Gastroesophageal sphincter (tissue), 4 donors: ENCODE results near the gene RBKS. TPM values are rescaled to one million over a fixed set of nuclear protein-coding genes. Genes with fewer than 3 reads are reported as not detected.
A peak's percentile ranks its signal among the peaks of the same experiment; 100 is the strongest.

ENCODE experiments used
- ATAC-seq: fragments of 150-250 bp; one replicate; pipeline ENCODE4 v1.9.1; 2016; ENCODE audit warnings: mild to moderate bottlenecking, moderate library complexity
- H3K27ac ChIP-seq, 4 donors: fragments of 200-600 bp; sonication (generic) in 3 of 4; 1 replicate in 3 of 4; 2 replicates in 1 of 4; pipeline ENCODE4 v1.5.1; 2016 to 2019
- H3K27me3 ChIP-seq: fragments of 200-600 bp; sonication (generic); one replicate; pipeline ENCODE4 v1.5.1; 2019
- H3K36me3 ChIP-seq, 2 donors: fragments of 200-600 bp; sonication (generic); one replicate each; pipeline ENCODE4 v1.5.1; 2019; ENCODE audit warnings: control low read depth in 1 of 2
- H3K4me1 ChIP-seq, 3 donors: fragments of 200-600 bp; sonication (generic); 1 replicate in 2 of 3; 2 replicates in 1 of 3; pipeline ENCODE4 v1.5.1; 2016 to 2019; ENCODE audit warnings: control low read depth in 2 of 3
- H3K4me3 ChIP-seq, 2 donors: fragments of 200-600 bp; sonication (generic); one replicate each; pipeline ENCODE4 v1.5.1; 2019; ENCODE audit warnings: mild to moderate bottlenecking in 1 of 2, moderate library complexity in 1 of 2
- H3K9me3 ChIP-seq, 3 donors: fragments of 200-600 bp; sonication (generic); one replicate each; pipeline ENCODE4 v1.5.1; 2017 to 2019; ENCODE audit warnings: control low read depth in 2 of 3
- CTCF ChIP-seq, 4 experiments: fragments of 200-600 bp in 2 of 4; fragments of 450-650 bp in 2 of 4; sonication (generic) in 1 of 4; IDR thresholded peaks; one replicate each; pipeline ENCODE4 v1.5.1; 2017 to 2019; ENCODE audit warnings: antibody characterized with exemption in 4 of 4, mild to moderate bottlenecking in 2 of 4, moderate library complexity in 2 of 4
- EP300 ChIP-seq: sonication (generic); formaldehyde crosslinking; IDR thresholded peaks from one replicate; pipeline ENCODE4 v1.6.1; 2017; ENCODE audit warnings: antibody characterized with exemption, mild to moderate bottlenecking
- POLR2A ChIP-seq, 2 donors: fragments of 450-650 bp; IDR thresholded peaks; one replicate each; pipeline ENCODE4 v1.6.1; 2017; ENCODE audit warnings: antibody characterized with exemption in 2 of 2, mild to moderate bottlenecking in 2 of 2, moderate library complexity in 1 of 2
- POLR2AphosphoS5 ChIP-seq: sonication (generic); formaldehyde crosslinking; IDR thresholded peaks from one replicate; pipeline ENCODE4 v1.6.1; 2017; ENCODE audit warnings: antibody characterized with exemption
- WGBS, 2 donors: methylation state at CpG; one replicate each; pipeline ENCODE4 v1.1.5; 2018; ENCODE audit warnings: low coverage in 1 of 2; 5-methylcytosine and 5-hydroxymethylcytosine counted together
- total RNA-seq, 4 donors: library from RNA; depleted of rRNA; stranded (reverse); fragments of >200 nt; gene quantifications; one replicate each; pipeline ENCODE4 v1.1.0, GENCODE V29; 2016

RBKS gene
- total RNA-seq, 4 donors from 2014 or later, result 0.81 to 2.4 (median 1.6) TPM

GRCh38 chr2:27920148-27920885 is 30.1 kb upstream of the RBKS start:
- no peaks in the 10 kb centered on the region for H3K36me3 ChIP-seq
- H3K4me1 ChIP-seq, result peaks cover 7 to 19% (median 13%) of the 10 kb centered on the region in 3 donors
- TF ChIP-seq POLR2A (IDR thresholded peaks at IDR 0.05) (no peak), POLR2AphosphoS5 (peak; percentile 8)
- peak overlapping the region in 3 of 4 donors; percentile 21 to 53 (median 39) for H3K27ac ChIP-seq
- peak; percentile 69 for ATAC-seq
- WGBS, 2 donors, result 40 to 56% methylated on average over 4 of the region's 4 CpGs
- no peak overlapping the region for H3K4me3 ChIP-seq
- H3K9me3 ChIP-seq, result no peaks in the 10 kb centered on the region
- H3K27me3 ChIP-seq, result no peaks in the 10 kb centered on the region

- no peak overlapping the region for H3K4me3 ChIP-seq
- no peaks in the 10 kb centered on the region for H3K9me3 ChIP-seq
- H3K27me3 ChIP-seq, result no peaks in the 10 kb centered on the region
- H3K27ac ChIP-seq, result peak overlapping the region; percentile 68 to 88 (median 81)
- H3K4me1 ChIP-seq, result peaks cover 14 to 49% (median 25%) of the 10 kb centered on the region in 3 donors
- 63 to 75% methylated on average over 1 of the region's 1 CpG for WGBS, 2 donors
- H3K36me3 ChIP-seq, result no peaks in the 10 kb centered on the region
- ATAC-seq, result no peak
- TF ChIP-seq EP300 (no peak), POLR2AphosphoS5 (no peak), POLR2A (IDR thresholded peaks at IDR 0.05) (no peak), CTCF (IDR thresholded peaks at IDR 0.05) (no peak)
Observed at GRCh38 chr2:27916293-27916995, 26.3 kb upstream of the RBKS start.

GRCh38 chr2:27915874-27916273 is 25.7 kb upstream of the RBKS start:
- no peaks in the 10 kb centered on the region for H3K27me3 ChIP-seq
- H3K36me3 ChIP-seq, result no peaks in the 10 kb centered on the region
- no peak for ATAC-seq
- TF ChIP-seq EP300 (no peak), POLR2AphosphoS5 (no peak), CTCF (IDR thresholded peaks at IDR 0.05) (no peak), POLR2A (IDR thresholded peaks at IDR 0.05) (no peak)
- H3K27ac ChIP-seq, result peak overlapping the region; percentile 68 to 88 (median 81)
- H3K4me1 ChIP-seq, result peaks cover 14 to 49% (median 25%) of the 10 kb centered on the region in 3 donors
- no peak overlapping the region for H3K4me3 ChIP-seq
- no peaks in the 10 kb centered on the region for H3K9me3 ChIP-seq

GRCh38 chr2:27915191-27915590 is 25.0 kb upstream of the RBKS start:
- Histone ChIP-seq H3K27me3 (no peaks in the 10 kb centered on the region), H3K27ac (peak overlapping the region; percentile 77 to 88 (median 81)), H3K4me1 (peaks cover 14 to 49% (median 25%) of the 10 kb centered on the region in 3 donors), H3K9me3 (no peaks in the 10 kb centered on the region), H3K4me3 (no peak overlapping the region), H3K36me3 (no peaks in the 10 kb centered on the region)
- 15 to 33% methylated on average over 5 of the region's 5 CpGs for WGBS, 2 donors
- peak; percentile 93 for ATAC-seq
- TF ChIP-seq POLR2AphosphoS5 (peak; percentile 68), POLR2A (IDR thresholded peaks at IDR 0.05) (no peak), EP300 (no peak), CTCF (IDR thresholded peaks at IDR 0.05) (no peak)

- TF ChIP-seq POLR2AphosphoS5 (no peak), POLR2A (IDR thresholded peaks at IDR 0.05) (no peak), EP300 (no peak), CTCF (IDR thresholded peaks at IDR 0.05) (no peak)
- no peak for ATAC-seq
- Histone ChIP-seq H3K9me3 (no peaks in the 10 kb centered on the region), H3K4me3 (no peak overlapping the region), H3K27me3 (no peaks in the 10 kb centered on the region), H3K27ac (peak overlapping the region; percentile 77 to 88 (median 81)), H3K36me3 (no peaks in the 10 kb centered on the region), H3K4me1 (peaks cover 14 to 49% (median 25%) of the 10 kb centered on the region in 3 donors)
Observed at GRCh38 chr2:27914805-27915175, 24.6 kb upstream of the RBKS start.
